Osteocyte (in vitro differentiated cells): Measurements from ENCODE around the gene P4HTM. TPM values are rescaled to one million over a fixed set of nuclear protein-coding genes. Genes with fewer than 3 reads are reported as not detected.
A peak's percentile ranks its signal among the peaks of the same experiment; 100 is the strongest.

Experiments
- DNase-seq: peaks from one replicate; pipeline ENCODE4 v3.0.0; 2021; ENCODE audit warnings: mixed read lengths; ENCODE audit not compliant: unreplicated experiment; ENCODE audit errors: extremely low spot score
- H3K27ac Mint-ChIP-seq: one replicate; pipeline ENCODE4 v1.8.0; 2021; ENCODE audit warnings: mild to moderate bottlenecking, mixed read lengths; ENCODE audit not compliant: unreplicated experiment
- H3K27me3 Mint-ChIP-seq: one replicate; pipeline ENCODE4 v1.8.0; 2021; ENCODE audit warnings: mixed read lengths; ENCODE audit not compliant: unreplicated experiment
- H3K36me3 Mint-ChIP-seq: one replicate; pipeline ENCODE4 v1.8.0; 2021; ENCODE audit warnings: mixed read lengths; ENCODE audit not compliant: unreplicated experiment
- H3K4me1 Mint-ChIP-seq: one replicate; pipeline ENCODE4 v1.8.0; 2021; ENCODE audit warnings: mixed read lengths; ENCODE audit not compliant: unreplicated experiment
- H3K4me3 Mint-ChIP-seq: one replicate; pipeline ENCODE4 v1.8.0; 2021; ENCODE audit warnings: mild to moderate bottlenecking, moderate library complexity, mixed read lengths; ENCODE audit not compliant: unreplicated experiment
- H3K9me3 Mint-ChIP-seq: one replicate; pipeline ENCODE4 v1.8.0; 2021; ENCODE audit warnings: mixed read lengths; ENCODE audit not compliant: unreplicated experiment
- CTCF ChIP-seq: fragments of 200-600 bp; sonication (generic); IDR thresholded peaks from 2 replicates; pipeline ENCODE4 v1.5.0; 2021; ENCODE audit warnings: antibody characterized with exemption, mild to moderate bottlenecking, moderate library complexity
- total RNA-seq: library from RNA; stranded (reverse); gene quantifications from 2 replicates; pipeline ENCODE4 v1.2.1, GENCODE V29; 2021

Gene P4HTM
- total RNA-seq, 1 donor from 2014 or later: 35.6 TPM

GRCh38 chr3:49015765-49016164 lies 25.7 kb downstream of the P4HTM start:
- Mint-ChIP-seq H3K4me3 (peak overlapping the region; percentile 18), H3K27me3 (no peaks in the 10 kb centered on the region)

GRCh38 chr3:49016414-49017228 lies 26.6 kb downstream of the P4HTM start:
- no peak for DNase-seq
- H3K27ac Mint-ChIP-seq: no peak overlapping the region

More at GRCh38 chr3:49015765-49016164, 25.7 kb downstream of the P4HTM start:
- Mint-ChIP-seq H3K27ac (no peak overlapping the region), H3K4me1 (peaks cover 30% of the 10 kb centered on the region), H3K36me3 (peaks cover 18% of the 10 kb centered on the region), H3K9me3 (no peaks in the 10 kb centered on the region)
- no peak for DNase-seq
- TF ChIP-seq CTCF: no peak

GRCh38 chr3:49017229-49017970 lies 27.4 kb downstream of the P4HTM start:
- peaks cover 30% of the 10 kb centered on the region for H3K4me1 Mint-ChIP-seq
- no peak for DNase-seq
- no peaks in the 10 kb centered on the region for H3K27me3 Mint-ChIP-seq
- H3K9me3 Mint-ChIP-seq: no peaks in the 10 kb centered on the region
- H3K4me3 Mint-ChIP-seq: peak overlapping the region; percentile 90
- H3K27ac Mint-ChIP-seq: peak overlapping the region; percentile 52
- TF ChIP-seq CTCF: no peak
- peaks cover 15% of the 10 kb centered on the region for H3K36me3 Mint-ChIP-seq

More at GRCh38 chr3:49016414-49017228, 26.6 kb downstream of the P4HTM start:
- H3K4me3 Mint-ChIP-seq: no peak overlapping the region
- H3K36me3 Mint-ChIP-seq: peaks cover 18% of the 10 kb centered on the region
- TF ChIP-seq CTCF: no peak
- H3K27me3 Mint-ChIP-seq: no peaks in the 10 kb centered on the region
- H3K4me1 Mint-ChIP-seq: peaks cover 30% of the 10 kb centered on the region
- H3K9me3 Mint-ChIP-seq: no peaks in the 10 kb centered on the region

GRCh38 chr3:49017971-49018706 lies 28.1 kb downstream of the P4HTM start, which contains the start of gene DALRD3:
Gene DALRD3, minus strand, starts transcription at chr3:49018580. Its CDS starts 16 bp downstream, at chr3:49018564.
- Mint-ChIP-seq H3K4me1 (peaks cover 37% of the 10 kb centered on the region), H3K27me3 (no peaks in the 10 kb centered on the region), H3K9me3 (no peaks in the 10 kb centered on the region), H3K4me3 (peak within 1 kb of the TSS; percentile 90), H3K27ac (peak within 1 kb of the TSS; percentile 88), H3K36me3 (peaks cover 18% of the 10 kb centered on the region)
- DNase-seq: no peak
- TF ChIP-seq CTCF: no peak
